Measurements from ENCODE around the gene GAA.
"Not testable (repeated sequence)": the region's sequence is repeated elsewhere in the genome, so short reads cannot be mapped to it uniquely, and the experiment has no call there.

GAA gene

DNA sequence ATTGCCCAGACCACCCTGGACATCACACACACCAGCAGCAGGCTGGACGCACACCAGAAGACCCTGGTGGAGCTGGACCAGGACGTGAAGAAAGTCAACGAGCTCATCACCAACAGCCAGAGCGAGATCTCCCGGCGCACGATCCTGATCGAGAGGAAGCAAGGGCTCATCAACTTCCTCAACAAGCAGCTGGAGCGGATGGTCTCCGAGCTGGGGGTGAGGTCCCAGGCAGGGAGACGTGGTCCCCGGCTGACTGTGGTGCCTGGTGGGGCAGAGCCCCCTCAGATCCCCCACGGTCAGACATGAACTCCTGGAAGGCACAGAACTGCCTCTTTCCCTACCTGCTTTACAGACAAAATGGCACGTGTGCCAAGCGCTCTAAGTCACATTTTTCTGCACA lies 16.6 kb upstream of the GAA start:
- DNase-seq: no peak

- no peak for DNase-seq
These were observed 15.3 kb upstream of the GAA start for GRCh38 chr17:80086081-80086480.

- no peak for DNase-seq
These were observed 14.8 kb upstream of the GAA start for GRCh38 chr17:80086616-80087015.

DNA sequence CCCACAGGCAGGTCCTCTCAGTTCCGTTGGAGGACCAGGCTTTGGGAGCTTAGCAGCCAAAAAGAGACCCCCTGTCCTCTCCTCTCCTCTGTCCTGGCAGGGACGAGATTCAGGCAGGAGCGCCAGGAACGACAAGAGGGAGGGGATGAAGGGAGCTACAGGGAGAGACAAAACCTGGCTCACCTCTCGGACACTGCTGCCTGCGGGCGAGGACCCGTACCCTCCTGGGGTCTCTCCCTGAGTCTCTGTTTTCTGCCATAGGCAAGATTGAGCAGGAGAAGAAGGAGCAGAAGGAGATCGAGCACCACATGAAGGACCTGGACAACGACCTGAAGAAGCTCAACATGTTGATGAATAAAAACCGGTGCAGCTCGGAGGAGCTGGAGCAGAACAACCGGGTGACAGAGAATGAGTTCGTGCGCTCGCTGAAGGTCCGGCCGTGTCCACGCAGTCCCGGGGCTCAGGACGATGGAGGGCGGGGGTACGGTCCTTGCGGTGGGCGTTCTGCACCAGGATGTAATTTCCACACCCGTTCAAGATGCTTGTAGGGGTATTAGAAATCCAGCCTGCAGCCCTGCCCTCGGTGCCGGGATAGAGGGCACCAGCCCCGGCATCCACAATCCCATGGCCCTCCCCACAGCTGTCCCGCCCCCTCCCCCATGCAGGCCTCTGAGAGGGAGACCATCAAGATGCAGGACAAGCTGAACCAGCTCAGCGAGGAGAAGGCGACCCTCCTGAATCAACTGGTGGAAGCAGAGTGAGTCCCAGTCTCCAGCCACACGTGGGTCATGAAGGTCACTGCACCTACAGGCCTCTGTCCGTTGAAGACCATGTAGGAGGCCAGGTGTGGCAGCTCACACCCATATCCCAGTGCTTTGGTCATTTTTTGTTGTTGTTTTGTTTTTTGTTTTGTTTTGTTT lies 13.8 kb upstream of the GAA start:
- no peak for DNase-seq

- no peak for DNase-seq
These were observed 11.6 kb upstream of the GAA start for GRCh38 chr17:80089762-80090161.

DNA sequence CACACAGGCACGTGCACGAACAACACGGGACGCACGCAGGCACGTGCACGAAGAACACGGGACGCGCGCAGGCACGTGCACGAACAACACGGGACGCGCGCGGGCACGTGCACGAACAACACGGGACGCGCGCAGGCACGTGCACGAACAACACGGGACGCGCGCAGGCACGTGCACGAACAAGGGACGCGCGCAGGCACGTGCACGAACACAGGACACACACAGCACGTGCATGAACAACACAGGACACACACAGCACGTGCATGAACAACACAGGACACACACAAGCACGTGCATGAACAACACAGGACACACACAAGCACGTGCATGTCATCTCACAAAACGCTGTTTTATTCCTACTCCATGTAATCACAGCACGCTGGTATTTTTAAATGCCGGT lies 11.2 kb upstream of the GAA start:
- not testable (repeated sequence) for DNase-seq

DNA sequence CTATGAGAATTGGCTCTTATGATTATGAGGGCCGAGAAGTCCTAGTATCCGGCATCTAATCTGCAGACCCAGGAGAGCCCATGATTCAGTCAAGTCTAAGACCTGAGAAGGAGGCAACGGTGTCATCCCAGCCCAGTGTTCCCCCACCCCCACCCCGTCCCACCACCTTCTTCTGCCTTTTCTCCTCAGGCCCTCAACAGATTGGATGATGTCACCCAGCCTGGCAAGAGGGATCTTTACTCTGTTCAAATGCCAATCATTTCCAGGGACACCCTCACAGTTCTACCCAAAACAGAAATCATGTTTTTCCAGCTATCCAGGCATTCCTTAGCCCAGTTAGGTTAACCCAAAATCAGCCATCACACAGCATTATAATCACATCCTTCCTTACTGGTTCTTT lies 10.0 kb upstream of the GAA start:
- DNase-seq: no peak

GRCh38 chr17:80092959-80093358 lies 8.4 kb upstream of the GAA start:
- DNase-seq: no peak

- DNase-seq: no peak
These were observed 6.1 kb upstream of the GAA start for GRCh38 chr17:80095038-80095843.

DNA sequence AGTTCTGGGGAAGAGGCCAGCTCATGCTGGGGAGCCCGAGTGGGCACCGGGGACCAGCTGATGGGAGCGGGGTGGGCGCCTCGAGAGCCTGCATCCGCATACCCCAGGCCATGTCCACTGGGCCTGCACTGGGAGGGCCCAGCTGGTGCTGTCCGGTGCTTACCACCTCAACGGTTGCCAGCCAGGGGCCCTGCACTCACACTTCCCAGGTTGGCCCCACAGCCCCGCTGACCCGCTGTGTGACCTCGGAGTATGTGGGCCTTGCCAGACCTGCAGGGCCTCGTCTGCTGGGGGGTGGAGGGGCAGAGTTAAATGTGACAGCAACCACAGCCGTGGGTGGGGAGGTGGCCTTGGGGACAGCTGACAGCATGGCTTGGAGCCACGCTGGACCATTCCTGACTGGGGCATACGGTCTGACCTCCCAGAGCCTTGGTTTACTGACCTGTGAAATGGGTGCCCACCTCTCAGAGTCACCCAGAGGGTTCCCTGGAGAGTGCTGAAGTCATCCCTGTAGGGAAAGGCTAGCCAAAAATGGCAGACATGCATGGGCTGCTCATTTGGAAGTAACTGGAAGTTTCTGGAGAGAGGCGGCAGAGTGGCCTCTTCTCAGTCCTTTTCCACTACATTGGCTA lies 5.4 kb upstream of the GAA start:
- no peak for DNase-seq

DNA sequence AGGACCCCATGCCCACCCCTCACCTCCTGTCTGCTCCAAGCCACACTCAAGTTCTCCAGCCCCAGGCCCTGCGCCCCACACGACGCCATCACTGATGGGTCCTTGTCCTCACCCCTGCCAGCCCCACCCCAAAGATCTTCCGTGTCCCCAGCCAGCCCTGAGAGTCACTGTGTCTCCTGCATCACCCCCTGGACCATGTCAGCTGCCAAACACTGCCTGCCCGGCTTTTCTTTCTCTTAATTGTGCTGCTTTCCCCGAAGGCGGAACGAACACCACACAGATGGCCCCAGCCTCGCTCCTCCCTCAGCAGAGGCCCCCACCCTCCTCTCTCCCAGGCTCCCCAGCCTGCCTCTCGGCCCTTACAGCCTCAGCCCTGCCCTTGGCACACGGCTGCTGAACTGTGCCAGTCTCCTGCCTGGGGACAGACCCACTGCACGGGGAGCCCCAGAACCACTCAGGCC lies 4.8 kb upstream of the GAA start:
- DNase-seq: peak; percentile 27

DNA sequence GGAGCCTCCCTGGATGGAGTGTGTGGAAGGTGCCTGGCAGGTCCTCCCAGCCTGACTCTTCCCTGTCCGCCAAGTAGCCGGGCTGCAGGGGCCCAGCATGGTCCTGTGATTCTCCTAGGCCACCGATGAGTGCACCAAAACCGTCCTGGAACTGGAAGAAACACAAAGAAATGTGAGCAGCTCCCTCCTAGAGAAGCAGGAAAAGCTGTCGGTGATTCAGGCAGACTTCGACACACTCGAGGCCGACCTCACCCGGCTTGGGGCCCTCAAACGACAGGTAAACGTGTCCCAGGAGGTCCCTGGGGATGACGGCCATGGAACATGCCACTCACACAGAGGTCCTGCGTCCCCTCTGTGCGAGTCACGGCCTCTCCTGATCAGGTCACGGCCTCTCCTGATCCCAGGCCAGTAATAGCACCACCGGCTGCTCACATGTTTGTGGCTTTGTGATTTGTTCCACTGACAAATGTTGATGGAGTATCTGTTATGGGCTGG lies 4.2 kb upstream of the GAA start:
- no peak for DNase-seq

DNA sequence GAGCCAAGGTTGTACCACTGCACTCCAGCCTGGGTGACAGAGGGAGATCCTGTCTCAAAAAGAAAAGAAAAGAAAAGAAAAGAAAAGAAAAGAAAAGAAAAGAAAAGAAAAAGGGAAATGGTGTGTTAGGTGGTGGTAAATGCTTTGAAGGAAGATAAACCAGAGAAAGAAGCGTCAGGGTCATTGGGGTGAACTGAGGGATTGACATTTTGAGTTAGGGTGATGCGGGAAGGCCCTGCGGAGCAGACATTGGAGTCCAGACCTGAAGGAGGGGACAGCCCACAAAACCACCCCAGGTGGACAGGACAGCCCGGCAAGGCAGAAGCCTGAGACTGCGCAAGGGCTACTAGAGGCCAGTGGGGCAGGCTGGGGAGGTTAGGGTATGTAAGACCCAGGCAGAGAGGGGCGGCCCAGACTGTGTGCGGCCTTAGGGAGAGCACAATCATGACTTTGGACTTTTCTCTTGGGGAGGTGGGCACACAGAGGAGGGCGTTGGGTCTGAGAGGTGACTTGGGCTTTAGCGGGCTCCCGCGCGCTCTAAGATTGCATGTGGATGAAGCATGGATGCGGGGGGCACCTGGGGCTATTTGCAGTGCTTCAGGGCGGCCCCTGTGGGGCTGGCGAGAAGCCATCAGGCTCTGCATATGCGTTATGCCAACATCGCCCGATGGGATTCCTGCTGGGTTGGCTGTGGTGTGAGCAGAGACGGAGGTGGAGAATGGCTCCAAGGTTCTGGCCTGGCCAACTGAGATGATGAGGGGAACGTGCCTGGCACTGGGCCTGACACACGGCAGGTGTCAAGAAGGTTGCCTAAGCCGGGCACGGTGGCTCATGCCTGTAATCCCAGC lies 3.3 kb upstream of the GAA start:
- DNase-seq: no peak

DNA sequence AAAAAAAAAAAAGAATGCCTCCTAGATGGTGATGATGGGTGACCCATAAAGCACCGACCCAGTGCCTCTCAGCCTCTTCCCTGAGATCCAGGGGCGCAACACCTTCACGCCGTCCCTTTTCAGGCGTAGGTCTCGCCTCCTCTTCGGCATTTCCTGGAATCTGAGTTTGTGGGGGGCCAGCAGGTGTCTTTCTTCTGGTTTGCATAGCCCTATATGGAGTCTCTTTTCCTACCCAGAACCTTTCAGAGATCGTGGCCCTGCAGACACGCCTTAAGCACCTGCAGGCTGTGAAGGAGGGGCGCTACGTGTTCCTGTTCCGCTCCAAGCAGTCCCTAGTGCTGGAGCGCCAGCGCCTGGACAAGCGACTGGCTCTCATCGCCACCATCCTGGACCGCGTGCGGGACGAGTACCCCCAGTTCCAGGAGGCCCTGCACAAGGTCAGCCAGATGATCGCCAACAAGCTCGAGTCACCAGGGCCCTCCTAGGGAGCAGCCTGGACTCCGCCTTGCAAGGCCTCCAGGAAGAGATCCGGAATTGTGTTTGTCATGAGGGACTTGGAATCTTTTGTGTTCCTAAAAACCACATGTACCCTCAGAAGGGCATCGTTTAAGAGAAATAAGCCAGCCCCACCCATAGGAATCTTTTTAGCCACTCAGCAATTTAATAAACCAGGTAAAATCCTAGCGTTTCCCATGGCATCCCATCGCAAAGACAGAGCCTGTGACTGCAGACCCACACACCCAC lies 1.9 kb upstream of the GAA start:
- no peak for DNase-seq

GRCh38 chr17:80100035-80100323 lies 1.4 kb upstream of the GAA start:
- DNase-seq: no peak

GRCh38 chr17:80101946-80102663 lies 724 bp downstream of the GAA start:
- DNase-seq: no peak

DNA sequence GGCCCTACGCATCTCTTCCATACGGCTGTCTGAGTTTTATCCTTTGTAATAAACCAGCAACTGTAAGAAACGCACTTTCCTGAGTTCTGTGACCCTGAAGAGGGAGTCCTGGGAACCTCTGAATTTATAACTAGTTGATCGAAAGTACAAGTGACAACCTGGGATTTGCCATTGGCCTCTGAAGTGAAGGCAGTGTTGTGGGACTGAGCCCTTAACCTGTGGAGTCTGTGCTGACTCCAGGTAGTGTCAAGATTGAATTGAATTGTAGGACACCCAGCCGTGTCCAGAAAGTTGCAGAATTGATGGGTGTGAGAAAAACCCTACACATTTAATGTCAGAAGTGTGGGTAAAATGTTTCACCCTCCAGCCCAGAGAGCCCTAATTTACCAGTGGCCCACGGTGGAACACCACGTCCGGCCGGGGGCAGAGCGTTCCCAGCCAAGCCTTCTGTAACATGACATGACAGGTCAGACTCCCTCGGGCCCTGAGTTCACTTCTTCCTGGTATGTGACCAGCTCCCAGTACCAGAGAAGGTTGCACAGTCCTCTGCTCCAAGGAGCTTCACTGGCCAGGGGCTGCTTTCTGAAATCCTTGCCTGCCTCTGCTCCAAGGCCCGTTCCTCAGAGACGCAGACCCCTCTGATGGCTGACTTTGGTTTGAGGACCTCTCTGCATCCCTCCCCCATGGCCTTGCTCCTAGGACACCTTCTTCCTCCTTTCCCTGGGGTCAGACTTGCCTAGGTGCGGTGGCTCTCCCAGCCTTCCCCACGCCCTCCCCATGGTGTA lies 1.5 kb downstream of the GAA start:
- DNase-seq: no peak

DNA sequence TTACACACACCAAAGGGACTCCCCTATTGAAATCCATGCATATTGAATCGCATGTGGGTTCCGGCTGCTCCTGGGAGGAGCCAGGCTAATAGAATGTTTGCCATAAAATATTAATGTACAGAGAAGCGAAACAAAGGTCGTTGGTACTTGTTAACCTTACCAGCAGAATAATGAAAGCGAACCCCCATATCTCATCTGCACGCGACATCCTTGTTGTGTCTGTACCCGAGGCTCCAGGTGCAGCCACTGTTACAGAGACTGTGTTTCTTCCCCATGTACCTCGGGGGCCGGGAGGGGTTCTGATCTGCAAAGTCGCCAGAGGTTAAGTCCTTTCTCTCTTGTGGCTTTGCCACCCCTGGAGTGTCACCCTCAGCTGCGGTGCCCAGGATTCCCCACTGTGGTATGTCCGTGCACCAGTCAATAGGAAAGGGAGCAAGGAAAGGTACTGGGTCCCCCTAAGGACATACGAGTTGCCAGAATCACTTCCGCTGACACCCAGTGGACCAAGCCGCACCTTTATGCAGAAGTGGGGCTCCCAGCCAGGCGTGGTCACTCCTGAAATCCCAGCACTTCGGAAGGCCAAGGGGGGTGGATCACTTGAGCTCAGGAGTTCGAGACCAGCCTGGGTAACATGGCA lies 2.2 kb downstream of the GAA start:
- no peak for DNase-seq

GRCh38 chr17:80104321-80104955 lies 3.1 kb downstream of the GAA start:
- DNase-seq: peak; percentile 76
